IMR-90 (cell line): Measurements from ENCODE around the gene PRDM5. TPM values are rescaled to one million over a fixed set of nuclear protein-coding genes. Genes with fewer than 3 reads are reported as not detected.

Experiments
- ATAC-seq: fragments of 200-7000 bp; cut with Tn5 transposase; 2 replicates; pipeline ENCODE4 v1.9.1; 2020; ENCODE audit warnings: low read depth, mild to moderate bottlenecking, moderate library complexity
- BruUV-seq: library from RNA; stranded (reverse); fragments of 400-500 nt; replicated peaks from 2 replicates; lab custom pipeline; 2021; lab: Mats Ljungman, UMichigan
- CTCF ChIA-PET: fragments of 300-600 bp; formaldehyde crosslinking; extraction: SDS; loops from one replicate; lab custom pipeline; 2021; ENCODE audit warnings: antibody characterized with exemption; lab: Yijun Ruan, JAX
- POLR2A ChIA-PET: fragments of 300-600 bp; sonication (Branson Sonifier 250); formaldehyde crosslinking; loops from one replicate; lab custom pipeline; 2022; ENCODE audit warnings: antibody characterized with exemption; ENCODE audit not compliant: unreplicated experiment; lab: Charles Lee
- DNase-seq: peaks from one replicate; pipeline ENCODE4 v3.0.0; 2013
- H2AFZ ChIP-seq: replicated peaks from 2 replicates; pipeline ENCODE3; 2013; ENCODE audit warnings: low read length, mild to moderate bottlenecking; ENCODE audit not compliant: poor library complexity
- H2AK5ac ChIP-seq: 2 replicates; pipeline ENCODE4 v1.6.1; 2013; ENCODE audit warnings: low read depth, low read length, inconsistent platforms
- H2AK9ac ChIP-seq: replicated peaks from 2 replicates; pipeline ENCODE3; 2013; ENCODE audit warnings: mild to moderate bottlenecking, low read depth, low read length, moderate library complexity; ENCODE audit not compliant: poor library complexity
- H2BK120ac ChIP-seq: 2 replicates; pipeline ENCODE4 v1.6.1; 2013; ENCODE audit warnings: low read depth, low read length, inconsistent platforms
- H2BK15ac ChIP-seq: 3 replicates; pipeline ENCODE4 v1.6.1; 2013; ENCODE audit warnings: low read depth, low read length, inconsistent platforms
- H2BK20ac ChIP-seq: 2 replicates; pipeline ENCODE4 v1.6.1; 2013; ENCODE audit warnings: low read depth, mild to moderate bottlenecking, inconsistent platforms, low read length, moderate library complexity
- H2BK5ac ChIP-seq: 2 replicates; pipeline ENCODE4 v1.6.1; 2013; ENCODE audit warnings: mild to moderate bottlenecking, low read depth, low read length, inconsistent platforms; ENCODE audit not compliant: poor library complexity, severe bottlenecking
- H3K14ac ChIP-seq: replicated peaks from 2 replicates; pipeline ENCODE4 v1.6.1; 2013; ENCODE audit warnings: low read depth, low read length, inconsistent platforms
- H3K18ac ChIP-seq: 2 replicates; pipeline ENCODE4 v1.6.1; 2013; ENCODE audit warnings: low read depth, low read length, control low read depth
- H3K23ac ChIP-seq: 2 replicates; pipeline ENCODE4 v1.6.1; 2013; ENCODE audit warnings: low read depth, low read length, inconsistent platforms
- H3K27ac ChIP-seq: 2 replicates; pipeline ENCODE4 v1.5.1; 2013; ENCODE audit warnings: mild to moderate bottlenecking, control low read depth, low read length; ENCODE audit not compliant: insufficient read depth
- H3K27me3 ChIP-seq: 2 replicates; pipeline ENCODE4 v1.6.1; 2013; ENCODE audit warnings: low read length; ENCODE audit not compliant: control insufficient read depth, insufficient read depth
- H3K36me3 ChIP-seq: 2 replicates; pipeline ENCODE4 v1.6.1; 2013; ENCODE audit warnings: low read length, mixed read lengths; ENCODE audit not compliant: control insufficient read depth, insufficient read depth
- H3K4ac ChIP-seq: 2 replicates; pipeline ENCODE4 v1.6.1; 2013; ENCODE audit warnings: low read depth, low read length, inconsistent platforms
- H3K4me1 ChIP-seq: 2 replicates; pipeline ENCODE4 v1.6.1; 2013; ENCODE audit warnings: low read length, mixed read lengths; ENCODE audit not compliant: control insufficient read depth, insufficient read depth
- H3K4me2 ChIP-seq: 2 replicates; pipeline ENCODE4 v1.6.1; 2013; ENCODE audit warnings: low read depth, mild to moderate bottlenecking, control low read depth, low read length, moderate library complexity
- H3K4me3 ChIP-seq: 2 replicates; pipeline ENCODE4 v1.5.1; 2013; ENCODE audit warnings: low read depth, mild to moderate bottlenecking, control low read depth, low read length, moderate library complexity; ENCODE audit not compliant: insufficient read depth
- H3K56ac ChIP-seq: 2 replicates; pipeline ENCODE4 v1.6.1; 2013; ENCODE audit warnings: low read length, inconsistent platforms; ENCODE audit not compliant: insufficient read depth; ENCODE audit errors: extremely low read depth
- H3K79me1 ChIP-seq, 2 experiments: 2 replicates each; pipeline ENCODE4 v1.6.1; 2013; ENCODE audit warnings: low read length in 2 of 2, inconsistent platforms in 1 of 2, low read depth in 1 of 2
- H3K9ac ChIP-seq: 2 replicates; pipeline ENCODE4 v1.6.1; 2013; ENCODE audit warnings: low read depth, low read length, control low read depth
- H3K9me1 ChIP-seq: 2 replicates; pipeline ENCODE4 v1.6.1; 2013; ENCODE audit warnings: low read length, inconsistent platforms; ENCODE audit not compliant: insufficient read depth
- H3K9me3 ChIP-seq: 2 replicates; pipeline ENCODE4 v1.6.1; 2013; ENCODE audit warnings: low read length; ENCODE audit not compliant: control insufficient read depth, insufficient read depth
- H4K20me1 ChIP-seq: 2 replicates; pipeline ENCODE4 v1.6.1; 2013; ENCODE audit warnings: low read length, inconsistent platforms; ENCODE audit not compliant: insufficient read depth
- H4K5ac ChIP-seq: 2 replicates; pipeline ENCODE4 v1.6.1; 2013; ENCODE audit warnings: mild to moderate bottlenecking, low read depth, low read length, control low read depth
- H4K8ac ChIP-seq, 2 experiments: 2 replicates each; pipeline ENCODE4 v1.6.1; 2013; ENCODE audit warnings: low read depth in 2 of 2, low read length in 2 of 2, control low read depth in 1 of 2, inconsistent platforms in 1 of 2
- H4K91ac ChIP-seq: 2 replicates; pipeline ENCODE4 v1.6.1; 2013; ENCODE audit warnings: low read depth, low read length, inconsistent platforms; ENCODE audit not compliant: insufficient read depth
- BHLHE40 ChIP-seq: fragments of 150-350 bp; IDR thresholded peaks from 2 replicates; pipeline ENCODE4 v1.6.1; 2016; ENCODE audit warnings: mild to moderate bottlenecking, low read depth, low read length
- CHD1 ChIP-seq: IDR thresholded peaks from 2 replicates; pipeline ENCODE4 v1.6.1; 2012; ENCODE audit warnings: low read depth, low read length, improper control_type of control experiment
- CTCF ChIP-seq: conservative IDR thresholded peaks from 2 replicates; pipeline ENCODE4 v1.5.1; 2012; ENCODE audit warnings: mild to moderate bottlenecking, low read depth, low read length, improper control_type of control experiment
- ELK1 ChIP-seq: fragments of 150-350 bp; IDR thresholded peaks from 2 replicates; pipeline ENCODE4 v1.6.1; 2016; ENCODE audit warnings: low read depth, mild to moderate bottlenecking, low read length, moderate library complexity, borderline replicate concordance
- MAZ ChIP-seq: IDR thresholded peaks from 2 replicates; pipeline ENCODE4 v1.6.1; 2012; ENCODE audit warnings: low read depth, mild to moderate bottlenecking, low read length, improper control_type of control experiment, moderate library complexity, borderline replicate concordance
- MXI1 ChIP-seq: IDR thresholded peaks from 2 replicates; pipeline ENCODE4 v1.6.1; 2012; ENCODE audit warnings: low read depth, mild to moderate bottlenecking, low read length, moderate library complexity, borderline replicate concordance
- NFE2L2 ChIP-seq: fragments of 150-350 bp; IDR thresholded peaks from 2 replicates; pipeline ENCODE4 v1.6.1; 2016; ENCODE audit warnings: low read depth, mild to moderate bottlenecking, low read length
- POLR2A ChIP-seq: IDR thresholded peaks from 2 replicates; pipeline ENCODE4 v1.6.1; 2012; ENCODE audit warnings: mild to moderate bottlenecking, low read depth, low read length
- RAD21 ChIP-seq: IDR thresholded peaks from 2 replicates; pipeline ENCODE4 v1.6.1; 2012; ENCODE audit warnings: low read length, improper control_type of control experiment
- RFX5 ChIP-seq: IDR thresholded peaks from 2 replicates; pipeline ENCODE4 v1.8.0; 2012; ENCODE audit warnings: low read depth, mild to moderate bottlenecking, low read length, moderate library complexity
- SMC3 ChIP-seq: fragments of 150-350 bp; IDR thresholded peaks from 2 replicates; pipeline ENCODE4 v1.6.1; 2016; ENCODE audit warnings: low read depth, mild to moderate bottlenecking, antibody characterized with exemption, low read length, moderate library complexity
- USF2 ChIP-seq: fragments of 150-350 bp; IDR thresholded peaks from 2 replicates; pipeline ENCODE4 v1.6.1; 2017; ENCODE audit warnings: mild to moderate bottlenecking, antibody characterized with exemption, low read length, low read depth
- WGBS, 2 experiments: methylation state at CpG; one replicate each; pipeline versions ENCODE4 v1.1.5 to v1.1.7; 2013; ENCODE audit warnings: missing lambda C conversion rate in 2 of 2; ENCODE audit not compliant: insufficient read length in 1 of 2; ENCODE audit errors: extremely low coverage in 2 of 2; 5-methylcytosine and 5-hydroxymethylcytosine counted together
- dilution Hi-C: fragments of 300-500 bp; cut with HindIII; formaldehyde crosslinking; loops from one replicate; pipeline ENCODE4 v1.14.3; 2018; ENCODE audit warnings: low sequenced_read_pairs; ENCODE audit not compliant: unreplicated experiment
- in situ Hi-C: fragments of 300-500 bp; cut with MboI; formaldehyde crosslinking; loops from 3 replicates; pipeline ENCODE4 v1.14.3; 2019; ENCODE audit warnings: low sequenced_read_pairs, inconsistent platforms, mixed read lengths
- intact Hi-C: fragments of 100-400 bp; cut with micrococcal nuclease; formaldehyde crosslinking; loops from 2 replicates; pipeline ENCODE4 v1.10.0; 2022
- polyA plus RNA-seq, 3 experiments: library from polyadenylated mRNA; depleted of rRNA; stranded (reverse); fragments of >200 nt; gene quantifications; 2 replicates each; pipeline ENCODE4 v1.2.3, GENCODE V29; 2012; ENCODE audit warnings: low replicate concordance in 1 of 3
- total RNA-seq: library from RNA; depleted of rRNA; stranded (reverse); fragments of >200 nt; gene quantifications from 2 replicates; pipeline ENCODE4 v1.2.3, GENCODE V29; 2012

Gene PRDM5
- total and polyA plus RNA-seq, 2 of the 4 experiments (the other 2 are of a cell fraction), result 4.1 to 10.8 TPM

- Histone ChIP-seq H3K23ac (no peak overlapping the region), H2BK15ac (no peak overlapping the region), H3K4ac (no peak overlapping the region), H4K8ac (no peak overlapping the region), H3K4me1 (no peaks in the 10 kb centered on the region), H4K5ac (no peak overlapping the region), H3K36me3 (no peaks in the 10 kb centered on the region), H3K4me2 (no peak overlapping the region), H2BK20ac (no peak overlapping the region), H3K4me3 (no peak overlapping the region), H3K9ac (no peak overlapping the region), H2BK5ac (no peak overlapping the region), H3K14ac (no peak overlapping the region), H3K79me1 (no peaks in the 10 kb centered on the region), H3K27ac (no peak overlapping the region), H2AFZ (no peak overlapping the region), H3K18ac (no peak overlapping the region), H3K27me3 (no peaks in the 10 kb centered on the region), H3K56ac (no peak overlapping the region), H2AK9ac (no peak overlapping the region), H2AK5ac (no peak overlapping the region), H2BK120ac (no peak overlapping the region), H3K9me1 (no peaks in the 10 kb centered on the region), H4K20me1 (no peaks in the 10 kb centered on the region), H3K9me3 (no peaks in the 10 kb centered on the region), H4K91ac (no peak overlapping the region)
- intact Hi-C loops (no loop called here), dilution Hi-C loops (no loop called here), in situ Hi-C loops (no loop called here)
- BruUV-seq, result no TSS peak
- DNase-seq (no peak), ATAC-seq (no peak)
- ChIA-PET POLR2A (no interaction called here), CTCF (no interaction called here)
- no peak for TF ChIP-seq RFX5
- no peak for TF ChIP-seq BHLHE40
- no peak for TF ChIP-seq RAD21
- TF ChIP-seq CTCF, result no peak
- no peak for TF ChIP-seq MAZ
- TF ChIP-seq USF2, result no peak
- TF ChIP-seq POLR2A, result no peak
- no peak for TF ChIP-seq NFE2L2
- no peak for TF ChIP-seq ELK1
- TF ChIP-seq CHD1, result no peak
- no peak for TF ChIP-seq SMC3
- TF ChIP-seq MXI1, result no peak
- no CpG with 5 or more reads among the region's 3 CpGs for WGBS, 2 experiments
These were observed 251.0 kb downstream of the PRDM5 start for GRCh38 chr4:120671538-120671937.
